Measurements from ENCODE around the gene ARMH2.
A peak's percentile ranks its signal among the peaks of the same experiment; 100 is the strongest.

The ARMH2 gene

DNA sequence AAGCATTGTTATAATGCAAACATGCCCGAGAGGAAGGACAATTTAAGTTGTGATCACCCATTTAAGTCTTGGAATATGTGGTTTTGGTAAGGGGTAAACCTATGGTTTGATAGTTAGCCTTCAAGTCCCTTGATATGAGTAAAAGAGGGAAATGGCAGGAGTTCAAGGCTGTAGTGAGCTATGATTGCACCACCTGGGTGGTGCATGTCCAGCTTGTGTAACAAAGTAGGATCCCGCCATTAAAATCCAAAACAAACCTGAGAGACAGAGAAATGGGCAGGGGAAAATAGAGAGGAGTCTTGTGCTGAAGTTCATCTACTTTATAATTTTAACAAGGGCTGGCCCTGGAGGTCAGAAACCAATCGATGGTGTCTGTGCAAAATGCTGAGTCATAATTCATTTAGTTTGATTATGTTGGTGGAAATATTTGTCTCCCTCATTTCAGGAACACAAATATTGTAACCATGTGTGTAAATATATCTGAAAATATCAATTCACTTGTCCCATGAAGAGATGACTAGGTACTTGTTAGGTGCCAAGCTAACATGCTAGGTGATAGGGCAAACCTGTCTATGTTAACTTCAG lies 23.2 kb upstream of the ARMH2 start:
- no peak for DNase-seq (ENCODE audit: low read depth in 2 of 3, low spot score in 2 of 3)

DNA sequence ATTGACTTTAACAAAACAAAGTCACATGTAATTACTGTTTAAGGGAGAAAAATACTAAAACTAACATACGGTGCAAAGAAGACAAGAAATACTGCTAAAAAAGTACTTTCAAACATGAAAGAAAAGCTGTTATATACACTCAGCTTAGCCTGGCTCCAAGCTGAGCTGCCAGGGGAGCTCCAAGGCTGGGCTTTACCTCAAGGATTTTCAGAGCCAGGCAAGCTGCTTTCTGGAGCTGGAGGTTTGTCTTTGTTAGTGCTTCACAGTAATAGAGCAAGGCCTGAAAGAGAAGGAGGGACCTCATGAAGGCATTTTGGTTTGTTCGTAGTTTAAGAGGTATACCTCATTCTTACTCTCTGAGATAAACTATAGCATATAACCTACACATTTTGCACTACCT lies 19.6 kb upstream of the ARMH2 start:
- no peak for DNase-seq (ENCODE audit: low read depth in 2 of 3, low spot score in 2 of 3)

DNA sequence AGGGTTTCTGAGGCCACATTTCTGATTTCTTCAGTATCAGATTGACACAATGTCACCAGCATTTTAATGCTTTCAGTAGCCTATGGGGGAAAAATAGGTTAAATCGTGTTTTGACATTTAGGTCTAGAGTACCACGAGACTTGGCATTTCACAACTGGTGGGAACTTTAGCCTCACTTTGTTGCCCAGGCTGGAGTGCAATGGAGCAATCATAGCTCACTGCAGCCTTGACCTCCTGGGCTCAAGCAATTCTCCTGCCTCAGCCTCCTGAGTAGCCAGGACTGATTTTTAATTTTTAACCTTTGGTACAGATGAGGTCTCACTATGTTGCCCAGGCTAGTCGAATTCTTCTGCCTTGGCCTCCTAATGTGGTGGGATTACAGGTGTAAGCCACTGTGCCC lies 11.0 kb upstream of the ARMH2 start:
- DNase-seq (ENCODE audit: low read depth in 2 of 3, low spot score in 2 of 3): no peak

DNA sequence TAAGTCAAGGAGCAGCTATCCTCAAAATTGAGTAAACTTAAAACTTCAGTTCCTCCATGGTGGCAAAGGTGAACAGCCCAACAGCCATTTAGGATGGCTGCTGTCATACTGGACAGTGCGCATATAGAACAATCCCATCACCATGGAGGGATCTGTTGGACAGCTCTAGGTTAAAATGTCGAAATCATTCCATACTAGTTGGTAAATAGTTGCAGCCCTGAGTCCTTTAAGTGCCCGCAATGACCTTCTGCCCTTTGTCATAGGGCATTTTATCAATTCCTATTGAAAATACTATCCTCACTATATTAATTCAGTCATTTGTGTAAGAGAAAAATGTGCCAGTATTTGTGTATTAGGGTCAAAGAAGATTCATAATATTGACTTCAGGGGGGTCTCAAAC lies 8.9 kb upstream of the ARMH2 start:
- no peak for DNase-seq (ENCODE audit: low read depth in 2 of 3, low spot score in 2 of 3)

GRCh38 chr6:24802271-24803059 lies 3.7 kb upstream of the ARMH2 start:
- DNase-seq (ENCODE audit: low read depth in 2 of 3, low spot score in 2 of 3): no peak

GRCh38 chr6:24799541-24799915 lies 811 bp upstream of the ARMH2 start:
- DNase-seq (ENCODE audit: low read depth in 2 of 3, low spot score in 2 of 3): no peak

- DNase-seq (ENCODE audit: low read depth in 2 of 3, low spot score in 2 of 3): no peak
Observed at GRCh38 chr6:24797596-24798216, 1.0 kb downstream of the ARMH2 start.

DNA sequence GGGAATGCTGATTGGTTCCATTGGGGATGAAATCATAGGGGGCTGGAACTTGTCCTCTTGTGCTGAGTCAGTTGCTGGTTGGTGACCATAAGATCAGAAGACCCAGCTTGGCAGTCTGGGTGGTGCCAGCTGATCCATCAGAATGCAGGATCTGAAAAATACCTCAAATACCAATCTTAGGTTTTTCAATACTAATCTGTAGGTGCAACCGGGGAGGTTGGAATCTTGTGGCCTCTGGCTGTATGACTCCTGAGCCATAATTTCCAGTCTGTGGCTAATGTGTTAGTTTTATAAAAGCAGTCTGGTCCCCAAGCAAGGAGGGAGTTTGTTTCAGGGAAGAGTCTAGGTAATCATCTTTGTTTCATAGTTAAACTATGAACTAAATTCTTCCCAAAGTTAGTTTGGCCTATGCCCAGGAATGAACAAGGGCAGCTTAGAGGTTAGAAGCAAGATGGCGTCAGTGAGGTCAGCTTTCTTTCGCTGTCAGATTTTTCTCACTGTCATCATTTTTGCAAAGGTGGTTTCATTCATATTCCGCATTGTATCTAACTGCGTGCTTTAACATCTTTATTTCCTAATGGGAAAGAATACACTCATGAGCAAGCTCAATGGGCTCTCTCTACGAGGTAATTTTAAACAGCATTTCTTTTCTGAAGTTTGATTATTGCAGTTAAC lies 2.0 kb downstream of the ARMH2 start:
- no peak for DNase-seq (ENCODE audit: low read depth in 2 of 3, low spot score in 2 of 3)

DNA sequence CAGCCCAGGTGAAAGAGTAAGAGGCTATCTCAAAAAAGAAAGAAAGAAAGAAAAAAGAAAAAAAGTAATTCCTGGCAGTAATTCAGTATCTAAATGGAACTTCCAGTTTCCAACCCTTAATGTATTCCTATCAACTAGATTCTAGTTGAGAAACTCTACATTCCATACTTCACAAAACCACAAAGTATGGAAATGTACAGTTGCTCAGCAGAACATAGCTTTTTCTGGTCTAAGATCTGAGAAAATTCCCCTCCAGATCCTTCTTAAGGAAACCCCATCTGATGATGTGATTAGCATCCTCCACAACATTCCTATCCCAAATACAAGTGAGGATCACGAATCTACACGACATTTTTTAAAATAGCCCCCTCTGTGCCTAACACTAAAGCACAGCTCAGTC lies 3.6 kb downstream of the ARMH2 start:
- no peak for DNase-seq (ENCODE audit: low read depth in 2 of 3, low spot score in 2 of 3)

DNA sequence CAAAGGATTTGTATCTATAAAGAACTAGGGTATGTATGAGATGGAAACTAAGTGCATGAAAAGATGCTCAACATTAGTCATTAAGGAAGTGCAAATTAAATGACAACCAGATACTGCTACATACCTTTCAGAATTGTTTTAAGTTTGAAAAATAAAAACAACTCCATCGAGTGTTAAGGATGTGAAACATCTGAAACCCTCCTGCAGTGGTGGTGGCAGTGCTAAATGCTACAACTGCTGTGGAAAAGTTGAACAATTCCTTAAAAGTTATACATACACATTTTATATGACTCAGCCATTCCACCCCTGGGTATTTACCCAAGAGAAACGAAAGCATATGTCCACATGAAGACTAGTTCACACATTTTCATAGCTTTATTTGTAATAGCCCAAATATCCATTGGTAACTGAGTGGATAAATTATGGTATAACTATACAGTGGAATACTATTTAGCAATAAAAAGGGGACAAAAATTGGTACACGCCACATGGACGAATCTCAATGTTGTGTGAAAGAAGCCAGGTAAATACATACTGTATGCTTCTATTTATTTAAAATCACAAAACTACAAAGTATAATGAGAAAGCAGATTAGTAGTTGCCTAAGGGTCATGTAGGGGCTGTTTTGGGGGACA lies 10.6 kb downstream of the ARMH2 start:
- no peak for DNase-seq (ENCODE audit: low read depth in 2 of 3, low spot score in 2 of 3)

- DNase-seq (ENCODE audit: low read depth in 2 of 3, low spot score in 2 of 3): no peak
Observed at GRCh38 chr6:24780206-24780605, 18.5 kb downstream of the ARMH2 start.

- DNase-seq (ENCODE audit: low read depth in 2 of 3, low spot score in 2 of 3): no peak
Observed at GRCh38 chr6:24779416-24780016, 19.2 kb downstream of the ARMH2 start.

DNA sequence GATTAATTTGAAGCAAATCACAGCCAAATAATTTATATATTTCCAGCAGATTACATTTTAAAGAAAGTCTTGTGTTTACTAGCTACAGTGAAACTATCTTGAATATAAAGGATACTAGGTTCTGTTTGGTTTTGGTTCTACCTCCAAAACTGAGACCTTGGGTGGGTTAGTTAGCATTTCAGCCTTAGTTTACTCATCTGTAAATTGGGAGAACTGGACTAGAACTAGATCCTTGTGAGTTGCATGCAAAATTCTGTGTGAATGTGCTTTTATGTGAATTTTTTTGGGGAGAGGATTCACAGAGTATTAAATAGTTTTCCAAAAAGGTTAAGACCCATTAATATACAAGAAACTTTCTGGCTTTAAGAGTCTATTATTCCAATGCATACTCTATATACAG lies 19.8 kb downstream of the ARMH2 start:
- DNase-seq (ENCODE audit: low read depth in 2 of 3, low spot score in 2 of 3): no peak

- no peak for DNase-seq (ENCODE audit: low read depth in 2 of 3, low spot score in 2 of 3)
Observed at GRCh38 chr6:24778121-24778520, 20.6 kb downstream of the ARMH2 start.

DNA sequence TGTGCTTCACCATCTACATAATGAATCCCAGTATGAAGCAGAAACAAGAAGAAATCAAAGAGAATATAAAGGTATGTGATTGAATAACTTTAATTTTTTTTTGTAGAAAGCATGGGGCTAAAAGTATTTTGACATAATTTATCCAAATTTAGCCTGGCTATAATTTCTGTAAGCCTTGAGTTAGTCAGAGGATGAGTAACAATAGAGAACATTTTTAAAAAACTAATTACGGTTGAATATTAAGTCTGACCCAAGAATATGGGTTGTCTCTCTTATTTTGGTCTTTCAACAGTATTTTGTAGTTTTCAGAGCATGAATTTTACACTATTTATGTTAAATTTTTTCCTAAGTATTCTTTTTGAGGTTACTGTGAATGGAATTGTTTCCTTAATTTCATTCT lies 21.5 kb downstream of the ARMH2 start:
- no peak for DNase-seq (ENCODE audit: low read depth in 2 of 3, low spot score in 2 of 3)

- DNase-seq (ENCODE audit: low read depth in 2 of 3, low spot score in 2 of 3): no peak
Observed at GRCh38 chr6:24775520-24776058, 23.1 kb downstream of the ARMH2 start.

DNA sequence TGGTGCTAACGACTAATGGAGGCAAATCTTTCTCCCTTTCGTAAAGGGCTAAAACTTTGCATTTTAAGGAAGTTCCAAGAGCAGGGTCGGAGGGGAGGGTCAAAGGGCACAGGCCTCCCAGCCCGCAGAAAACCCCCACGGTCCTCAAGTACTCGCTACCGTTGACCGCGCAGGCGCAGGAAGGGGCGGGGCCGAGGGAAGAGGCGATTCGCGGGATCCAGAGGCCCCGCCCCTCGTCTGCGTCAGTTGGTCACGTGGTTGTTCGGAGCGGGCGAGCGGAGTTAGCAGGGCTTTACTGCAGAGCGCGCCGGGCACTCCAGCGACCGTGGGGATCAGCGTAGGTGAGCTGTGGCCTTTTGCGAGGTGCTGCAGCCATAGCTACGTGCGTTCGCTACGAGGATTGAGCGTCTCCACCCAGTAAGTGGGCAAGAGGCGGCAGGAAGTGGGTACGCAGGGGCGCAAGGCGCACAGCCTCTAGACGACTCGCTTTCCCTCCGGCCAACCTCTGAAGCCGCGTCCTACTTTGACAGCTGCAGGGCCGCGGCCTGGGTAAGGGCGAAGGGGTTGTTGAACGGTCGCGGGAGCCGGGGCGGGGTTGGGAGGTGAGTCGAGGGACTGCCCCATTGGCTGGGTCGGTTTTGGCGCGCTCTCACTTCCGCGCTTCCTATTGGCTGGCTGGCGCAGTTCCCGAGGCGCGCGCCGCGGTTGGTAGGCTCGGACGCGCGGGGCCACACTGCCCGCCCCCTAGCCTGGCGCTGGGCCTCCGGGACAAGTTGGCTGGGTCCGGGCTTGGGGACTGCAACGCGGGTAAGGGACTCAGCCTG lies 23.8 kb downstream of the ARMH2 start, which contains the start of gene GMNN:
GMNN (plus strand) TSS at position 242 of the 824 bp plus-strand sequence. CDS start 2,310 bp downstream, outside the sequence.
- DNase-seq (ENCODE audit: low read depth in 2 of 3, low spot score in 2 of 3): peak; percentile 96 to 98 (median 98)

DNA sequence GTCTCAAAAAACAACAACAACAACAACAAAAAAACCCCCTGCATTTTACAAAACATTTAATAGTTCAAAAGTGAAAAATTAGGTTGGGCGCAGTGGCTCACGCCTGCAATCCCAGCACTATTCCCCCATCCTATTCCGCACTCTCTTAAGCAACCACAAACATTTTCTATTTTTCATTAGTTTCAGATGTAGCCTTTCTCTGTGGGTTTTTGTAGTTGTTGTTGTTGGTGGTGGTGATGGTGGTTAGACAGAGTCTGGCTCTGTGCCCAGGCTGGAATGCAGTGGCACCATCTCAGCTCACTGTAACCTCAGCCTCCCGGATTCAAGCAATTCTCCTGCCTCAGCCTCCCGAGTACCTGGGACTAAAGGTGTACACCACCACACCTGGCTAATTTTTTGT lies 30.4 kb downstream of the ARMH2 start:
- no peak for DNase-seq (ENCODE audit: low read depth in 2 of 3, low spot score in 2 of 3)

DNA sequence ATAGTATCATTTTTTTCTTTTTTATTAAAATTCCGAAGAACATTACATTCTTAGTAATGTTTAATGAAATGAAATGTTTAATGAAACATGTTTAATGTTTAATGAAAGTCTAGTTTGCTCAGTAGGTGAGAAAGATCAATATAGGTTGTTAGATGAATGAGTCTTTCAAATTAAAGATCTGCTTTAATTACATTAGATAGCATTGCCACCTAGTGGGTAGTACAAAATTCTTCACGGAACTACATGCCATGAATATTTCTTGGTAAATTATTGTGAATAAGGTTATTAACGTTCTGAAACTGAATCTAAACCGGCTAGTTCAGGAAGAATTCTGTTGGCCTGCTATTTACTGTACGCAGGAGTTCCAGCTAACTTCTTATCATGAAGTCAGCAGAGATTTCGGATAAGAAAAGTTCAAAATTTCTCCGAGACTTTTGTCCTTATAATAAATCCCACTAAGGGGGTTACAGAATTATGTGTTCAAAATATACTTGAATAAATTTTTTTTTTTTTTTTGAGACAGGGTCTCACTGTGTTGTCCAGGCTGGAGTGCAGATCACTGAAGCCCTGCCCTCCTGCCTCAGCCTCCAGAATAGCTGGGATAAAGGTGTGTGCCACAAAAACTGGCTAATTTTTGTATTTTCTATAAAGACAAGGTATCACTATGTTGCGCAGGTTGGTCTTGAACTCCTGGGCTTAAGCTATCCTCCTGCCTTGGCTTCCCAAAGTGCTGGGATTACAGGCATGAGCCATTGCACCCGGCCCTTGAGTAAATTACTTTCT lies 31.8 kb downstream of the ARMH2 start:
- no peak for DNase-seq (ENCODE audit: low read depth in 2 of 3, low spot score in 2 of 3)
